OCI-LY7 (cell line): ENCODE measurements around the gene HPSE2. TPM values are rescaled to one million over a fixed set of nuclear protein-coding genes. Genes with fewer than 3 reads are reported as not detected.

Experiments used
- BruUV-seq: library from RNA; stranded (reverse); fragments of 400-500 nt; replicated peaks from 2 replicates; lab custom pipeline; 2021; lab: Mats Ljungman, UMichigan
- CTCF ChIA-PET: fragments of 300-600 bp; sonication (Branson Sonifier 250); formaldehyde crosslinking; loops from one replicate; lab custom pipeline; 2022; ENCODE audit warnings: antibody characterized with exemption; ENCODE audit not compliant: unreplicated experiment; lab: Charles Lee
- POLR2A ChIA-PET: fragments of 300-600 bp; sonication (Branson Sonifier 250); formaldehyde crosslinking; loops from one replicate; lab custom pipeline; 2022; ENCODE audit warnings: antibody characterized with exemption; lab: Charles Lee
- DNase-seq: peaks from one replicate; pipeline ENCODE4 v3.0.0-alpha.2; 2015; ENCODE audit warnings: low spot score
- H2AFZ ChIP-seq: fragments of 200-600 bp; sonication (generic), shearing (Covaris generic); 2 replicates; pipeline ENCODE4 v1.6.1; 2014; ENCODE audit warnings: mild to moderate bottlenecking, antibody characterized with exemption, low read length, moderate library complexity
- H3K27ac ChIP-seq: fragments of 200-600 bp; sonication (generic); 2 replicates; pipeline ENCODE4 v1.5.1; 2014; ENCODE audit warnings: mixed run types, low read depth, mild to moderate bottlenecking, moderate library complexity, low read length, inconsistent platforms; ENCODE audit not compliant: poor library complexity, severe bottlenecking
- H3K36me3 ChIP-seq: fragments of 200-600 bp; sonication (generic); 2 replicates; pipeline ENCODE4 v1.6.1; 2014; ENCODE audit warnings: mild to moderate bottlenecking, antibody characterized with exemption, low read length, moderate library complexity, mixed read lengths; ENCODE audit not compliant: insufficient read depth
- H3K4me1 ChIP-seq: fragments of 200-600 bp; sonication (generic); 2 replicates; pipeline ENCODE4 v1.5.1; 2014; ENCODE audit warnings: mild to moderate bottlenecking, low read length; ENCODE audit not compliant: insufficient read depth, poor library complexity, severe bottlenecking
- H3K4me2 ChIP-seq: fragments of 200-600 bp; sonication (generic); 2 replicates; pipeline ENCODE4 v1.6.1; 2014; ENCODE audit warnings: mild to moderate bottlenecking, low read length
- H3K4me3 ChIP-seq: fragments of 200-600 bp; sonication (generic); 2 replicates; pipeline ENCODE4 v1.5.1; 2014; ENCODE audit warnings: mild to moderate bottlenecking, low read depth, low read length; ENCODE audit not compliant: poor library complexity, severe bottlenecking
- H3K79me2 ChIP-seq: fragments of 200-600 bp; sonication (generic); 2 replicates; pipeline ENCODE4 v1.6.1; 2016; ENCODE audit warnings: low read depth, mild to moderate bottlenecking, low read length, moderate library complexity, mixed read lengths; ENCODE audit not compliant: insufficient read depth
- H3K9me2 ChIP-seq: fragments of 200-600 bp; sonication (generic); 2 replicates; pipeline ENCODE4 v1.6.1; 2016; ENCODE audit warnings: mild to moderate bottlenecking, low read length, mixed read lengths; ENCODE audit not compliant: insufficient read depth
- H3K9me3 ChIP-seq: fragments of 200-600 bp; sonication (generic); 2 replicates; pipeline ENCODE4 v1.6.1; 2014; ENCODE audit warnings: mild to moderate bottlenecking, mixed run types, low read length, mixed read lengths
- H4K20me1 ChIP-seq: fragments of 200-600 bp; sonication (generic); 2 replicates; pipeline ENCODE4 v1.6.1; 2014; ENCODE audit warnings: mild to moderate bottlenecking, antibody characterized with exemption, low read length, moderate library complexity, mixed read lengths; ENCODE audit not compliant: insufficient read depth
- EZH2phosphoT487 ChIP-seq: fragments of 200-600 bp; sonication (generic); IDR thresholded peaks from 2 replicates; pipeline ENCODE4 v1.6.1; 2018; ENCODE audit warnings: low read depth, borderline replicate concordance, mild to moderate bottlenecking, mixed run types, antibody characterized with exemption, low read length, moderate library complexity, mixed read lengths
- intact Hi-C: fragments of 100-400 bp; cut with micrococcal nuclease; formaldehyde crosslinking; loops from one replicate; pipeline ENCODE4 v1.10.0; 2022; ENCODE audit not compliant: unreplicated experiment
- total RNA-seq, 2 experiments: library from RNA; depleted of rRNA in 1 of 2; stranded (reverse); fragments of >200 nt in 1 of 2; shearing (Covaris generic) in 1 of 2; gene quantifications; 2 replicates each; pipeline ENCODE4 v1.2.3, GENCODE V29; 2014 to 2022
- TF ChIP-seq, protein P1 (sequence below): fragments of 200-600 bp; sonication (generic); conservative IDR thresholded peaks from 2 replicates; pipeline ENCODE4 v1.5.1; 2014; ENCODE audit warnings: mild to moderate bottlenecking, antibody characterized with exemption, low read length, moderate library complexity, mixed read lengths

HPSE2 gene
- total RNA-seq, 2 experiments from 2014 or later = not detected

DNA sequence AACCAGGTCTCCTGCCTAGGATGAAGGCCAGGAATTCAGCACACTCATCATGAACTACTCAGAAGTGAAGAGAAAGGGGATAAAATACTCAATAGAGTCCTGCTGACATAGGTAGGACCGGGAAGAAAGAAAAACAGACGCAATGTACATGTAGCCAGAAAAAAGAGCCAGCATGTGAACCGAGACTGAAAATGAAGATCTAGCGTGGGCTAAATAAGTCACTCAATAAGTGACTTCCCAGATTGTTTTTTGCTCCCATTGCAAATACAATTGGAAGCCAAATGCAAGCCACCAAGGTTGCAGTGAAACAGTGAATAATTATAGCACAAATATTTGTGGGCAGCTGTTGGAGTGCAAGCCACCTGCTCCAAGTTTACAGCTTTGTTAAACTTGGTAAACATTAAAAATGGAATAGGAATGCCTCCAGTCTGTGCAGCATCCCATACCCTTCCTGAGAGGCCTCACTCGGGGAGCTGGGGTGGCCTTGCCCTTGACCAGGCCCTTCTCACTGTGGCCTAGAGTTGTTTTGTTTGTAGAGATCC is 754.2 kb downstream of the HPSE2 start:
- CTCF ChIA-PET = no interaction called here
- TF ChIP-seq, protein P1, sequence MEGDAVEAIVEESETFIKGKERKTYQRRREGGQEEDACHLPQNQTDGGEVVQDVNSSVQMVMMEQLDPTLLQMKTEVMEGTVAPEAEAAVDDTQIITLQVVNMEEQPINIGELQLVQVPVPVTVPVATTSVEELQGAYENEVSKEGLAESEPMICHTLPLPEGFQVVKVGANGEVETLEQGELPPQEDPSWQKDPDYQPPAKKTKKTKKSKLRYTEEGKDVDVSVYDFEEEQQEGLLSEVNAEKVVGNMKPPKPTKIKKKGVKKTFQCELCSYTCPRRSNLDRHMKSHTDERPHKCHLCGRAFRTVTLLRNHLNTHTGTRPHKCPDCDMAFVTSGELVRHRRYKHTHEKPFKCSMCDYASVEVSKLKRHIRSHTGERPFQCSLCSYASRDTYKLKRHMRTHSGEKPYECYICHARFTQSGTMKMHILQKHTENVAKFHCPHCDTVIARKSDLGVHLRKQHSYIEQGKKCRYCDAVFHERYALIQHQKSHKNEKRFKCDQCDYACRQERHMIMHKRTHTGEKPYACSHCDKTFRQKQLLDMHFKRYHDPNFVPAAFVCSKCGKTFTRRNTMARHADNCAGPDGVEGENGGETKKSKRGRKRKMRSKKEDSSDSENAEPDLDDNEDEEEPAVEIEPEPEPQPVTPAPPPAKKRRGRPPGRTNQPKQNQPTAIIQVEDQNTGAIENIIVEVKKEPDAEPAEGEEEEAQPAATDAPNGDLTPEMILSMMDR = no peak
- no peak for TF ChIP-seq EZH2phosphoT487
- intact Hi-C loops = no loop called here

DNA sequence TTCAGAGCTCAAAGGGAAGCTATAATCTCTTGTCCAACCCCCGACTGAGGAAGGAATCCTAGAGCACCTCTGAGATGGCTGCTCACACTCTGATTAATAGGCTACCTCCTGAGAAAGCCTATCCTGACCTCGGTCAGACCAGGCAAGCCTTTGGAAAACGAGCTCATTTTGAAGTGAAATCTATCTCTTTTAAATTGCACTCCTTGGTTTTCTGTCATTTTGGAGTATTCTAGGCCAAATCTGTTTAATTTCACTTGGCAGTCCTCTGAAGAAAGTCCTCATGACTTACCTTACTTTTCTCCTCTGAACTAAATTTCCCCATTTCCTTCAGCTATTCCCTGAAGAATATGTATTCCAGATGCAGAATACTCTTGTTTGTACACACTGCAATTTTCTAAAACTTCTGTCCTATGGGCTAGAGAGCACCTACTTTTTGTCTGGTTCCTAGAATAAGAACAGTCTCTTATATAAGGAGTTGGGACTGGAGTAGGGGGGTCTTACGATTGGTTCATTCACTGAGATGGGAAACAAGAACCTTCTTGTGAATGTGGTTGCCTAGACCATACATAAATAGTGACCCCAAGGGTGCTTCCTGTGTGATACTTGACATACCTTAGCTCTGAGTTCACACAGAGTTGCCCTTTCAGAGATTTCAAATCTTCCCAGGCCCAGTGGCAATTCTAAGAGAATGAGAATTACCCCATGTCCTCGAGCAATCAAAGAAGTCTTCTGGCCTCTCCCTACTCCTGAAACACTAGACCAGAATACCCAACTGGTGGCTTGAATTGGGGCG is 757.0 kb downstream of the HPSE2 start:
- Histone ChIP-seq H3K27ac (no peak overlapping the region), H3K4me3 (no peak overlapping the region), H4K20me1 (no peaks in the 10 kb centered on the region), H3K4me1 (peaks cover 6% of the 10 kb centered on the region), H2AFZ (no peak overlapping the region), H3K79me2 (no peaks in the 10 kb centered on the region), H3K36me3 (no peaks in the 10 kb centered on the region), H3K9me2 (no peaks in the 10 kb centered on the region), H3K9me3 (no peaks in the 10 kb centered on the region), H3K4me2 (no peak overlapping the region)
- ChIA-PET CTCF (no interaction called here), POLR2A (no interaction called here)
- TF ChIP-seq, protein P1 = no peak
- intact Hi-C loops = no loop called here
- DNase-seq = no peak
- BruUV-seq = no TSS peak

More for the DNA sequence above, 754.2 kb downstream of the HPSE2 start:
- no peak overlapping the region for H3K4me2 ChIP-seq
- H3K79me2 ChIP-seq = no peaks in the 10 kb centered on the region
- H3K9me3 ChIP-seq = no peaks in the 10 kb centered on the region
- no peak overlapping the region for H3K4me3 ChIP-seq
- no peaks in the 10 kb centered on the region for H3K4me1 ChIP-seq
- H4K20me1 ChIP-seq = no peaks in the 10 kb centered on the region
- DNase-seq = no peak
- no peak overlapping the region for H2AFZ ChIP-seq
- BruUV-seq = no TSS peak
- no peaks in the 10 kb centered on the region for H3K36me3 ChIP-seq
- POLR2A ChIA-PET = interaction anchor here (0.7 kb wide), 2 partner anchors 14 to 95 kb away, joined by 3 read pairs; no protein-coding TSS in a partner anchor
- H3K9me2 ChIP-seq = no peaks in the 10 kb centered on the region
- no peak overlapping the region for H3K27ac ChIP-seq

DNA sequence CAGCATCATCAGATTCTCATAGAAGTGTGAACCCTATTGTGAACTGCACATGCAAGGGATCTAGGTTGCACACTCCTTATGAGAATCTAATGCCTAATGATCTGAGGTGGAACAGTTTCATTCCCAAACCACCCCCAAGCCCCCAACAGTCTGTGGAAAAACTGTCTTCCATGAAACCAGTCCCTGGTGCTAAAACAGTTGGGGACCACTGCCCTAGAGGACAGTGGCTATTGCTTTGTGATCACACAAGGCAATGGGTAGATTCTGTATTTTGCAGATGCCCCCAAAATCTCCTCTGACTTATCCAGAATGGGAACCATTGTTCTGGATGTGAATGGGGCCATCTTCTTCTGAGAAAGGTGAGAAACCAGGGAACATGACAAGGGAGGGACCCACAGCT is 757.8 kb downstream of the HPSE2 start:
- TF ChIP-seq, protein P1 = no peak
- TF ChIP-seq EZH2phosphoT487 = no peak
- H3K27ac ChIP-seq = no peak overlapping the region
- no peak overlapping the region for H3K4me3 ChIP-seq
- H2AFZ ChIP-seq = no peak overlapping the region
- peaks cover 6% of the 10 kb centered on the region for H3K4me1 ChIP-seq
- H3K9me3 ChIP-seq = no peaks in the 10 kb centered on the region
- intact Hi-C loops = no loop called here
- no peak overlapping the region for H3K4me2 ChIP-seq
- H4K20me1 ChIP-seq = no peaks in the 10 kb centered on the region
- DNase-seq = no peak
- no peaks in the 10 kb centered on the region for H3K36me3 ChIP-seq
- BruUV-seq = no TSS peak
- H3K9me2 ChIP-seq = no peaks in the 10 kb centered on the region
- H3K79me2 ChIP-seq = no peaks in the 10 kb centered on the region
- ChIA-PET POLR2A (no interaction called here), CTCF (no interaction called here)
